Fibroblast of pulmonary artery (primary cell): ENCODE measurements around the gene TMPRSS5.

ENCODE experiments used
- DNase-seq: peaks from one replicate; pipeline ENCODE4 v3.0.0-alpha.2; 2010; ENCODE audit warnings: low read depth
- H3K4me3 ChIP-seq: replicated peaks from 2 replicates; pipeline ENCODE4 v1.5.1; 2011; ENCODE audit warnings: low read depth, mild to moderate bottlenecking, control low read depth, low read length, moderate library complexity
- TF ChIP-seq, protein P1 (sequence below): IDR thresholded peaks from 2 replicates; pipeline ENCODE4 v1.5.1; 2011; ENCODE audit warnings: mild to moderate bottlenecking, control low read depth, low read length, inconsistent platforms; ENCODE audit errors: missing control alignments

Gene TMPRSS5

GRCh38 chr11:113697756-113698407 lies 8.2 kb downstream of the TMPRSS5 start:
- DNase-seq = no peak
- H3K4me3 ChIP-seq = no peak overlapping the region
- TF ChIP-seq, protein P1, sequence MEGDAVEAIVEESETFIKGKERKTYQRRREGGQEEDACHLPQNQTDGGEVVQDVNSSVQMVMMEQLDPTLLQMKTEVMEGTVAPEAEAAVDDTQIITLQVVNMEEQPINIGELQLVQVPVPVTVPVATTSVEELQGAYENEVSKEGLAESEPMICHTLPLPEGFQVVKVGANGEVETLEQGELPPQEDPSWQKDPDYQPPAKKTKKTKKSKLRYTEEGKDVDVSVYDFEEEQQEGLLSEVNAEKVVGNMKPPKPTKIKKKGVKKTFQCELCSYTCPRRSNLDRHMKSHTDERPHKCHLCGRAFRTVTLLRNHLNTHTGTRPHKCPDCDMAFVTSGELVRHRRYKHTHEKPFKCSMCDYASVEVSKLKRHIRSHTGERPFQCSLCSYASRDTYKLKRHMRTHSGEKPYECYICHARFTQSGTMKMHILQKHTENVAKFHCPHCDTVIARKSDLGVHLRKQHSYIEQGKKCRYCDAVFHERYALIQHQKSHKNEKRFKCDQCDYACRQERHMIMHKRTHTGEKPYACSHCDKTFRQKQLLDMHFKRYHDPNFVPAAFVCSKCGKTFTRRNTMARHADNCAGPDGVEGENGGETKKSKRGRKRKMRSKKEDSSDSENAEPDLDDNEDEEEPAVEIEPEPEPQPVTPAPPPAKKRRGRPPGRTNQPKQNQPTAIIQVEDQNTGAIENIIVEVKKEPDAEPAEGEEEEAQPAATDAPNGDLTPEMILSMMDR = no peak

GRCh38 chr11:113697111-113697510 lies 9.0 kb downstream of the TMPRSS5 start:
- no peak overlapping the region for H3K4me3 ChIP-seq
- TF ChIP-seq, protein P1 = no peak
- no peak for DNase-seq

DNA sequence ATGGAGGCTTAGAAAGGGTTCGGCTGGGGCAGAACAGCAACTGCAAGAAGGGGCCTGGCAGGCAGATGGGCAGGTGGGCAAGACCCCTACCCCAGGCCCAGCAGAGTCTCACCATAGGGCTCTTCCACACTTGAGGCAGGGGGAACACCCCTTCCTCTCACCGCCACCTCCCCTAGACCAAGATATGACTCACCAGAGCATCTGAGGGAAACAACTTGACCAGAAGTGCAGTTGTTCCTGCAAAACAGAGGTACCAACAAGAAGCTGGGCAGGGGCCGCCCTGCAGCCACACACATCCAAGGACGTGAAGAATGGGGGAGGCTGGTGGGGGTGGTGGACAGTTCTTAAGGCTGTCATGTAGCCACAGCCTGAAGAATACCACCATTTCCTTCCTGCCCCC lies 10.9 kb downstream of the TMPRSS5 start:
- H3K4me3 ChIP-seq = no peak overlapping the region
- TF ChIP-seq, protein P1 = no peak
- DNase-seq = no peak

- TF ChIP-seq, protein P1 = no peak
- H3K4me3 ChIP-seq = no peak overlapping the region
- DNase-seq = no peak
Measured at GRCh38 chr11:113694390-113694789, 11.7 kb downstream of the TMPRSS5 start.

DNA sequence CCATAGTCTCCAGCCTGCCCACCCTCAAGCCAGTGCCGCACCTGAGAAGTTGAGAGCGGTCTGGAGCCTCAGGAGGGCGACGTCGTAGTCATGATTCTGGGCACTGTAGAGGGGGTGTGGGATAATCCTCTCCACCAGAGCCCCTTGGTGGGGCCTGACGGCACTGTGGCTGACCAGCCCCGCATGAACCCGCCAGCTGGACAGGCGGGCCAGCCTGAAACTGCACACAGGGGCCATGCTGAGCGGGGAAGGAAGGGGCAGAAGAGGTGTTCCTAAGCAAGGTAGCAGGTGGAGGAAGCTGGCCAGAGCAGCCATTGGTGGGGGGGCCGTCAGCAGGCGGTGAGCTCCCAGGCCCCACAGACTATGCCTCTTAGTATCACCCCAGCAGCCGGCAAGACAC lies 13.1 kb downstream of the TMPRSS5 start:
- no peak for DNase-seq
- TF ChIP-seq, protein P1 = no peak
- no peak overlapping the region for H3K4me3 ChIP-seq

DNA sequence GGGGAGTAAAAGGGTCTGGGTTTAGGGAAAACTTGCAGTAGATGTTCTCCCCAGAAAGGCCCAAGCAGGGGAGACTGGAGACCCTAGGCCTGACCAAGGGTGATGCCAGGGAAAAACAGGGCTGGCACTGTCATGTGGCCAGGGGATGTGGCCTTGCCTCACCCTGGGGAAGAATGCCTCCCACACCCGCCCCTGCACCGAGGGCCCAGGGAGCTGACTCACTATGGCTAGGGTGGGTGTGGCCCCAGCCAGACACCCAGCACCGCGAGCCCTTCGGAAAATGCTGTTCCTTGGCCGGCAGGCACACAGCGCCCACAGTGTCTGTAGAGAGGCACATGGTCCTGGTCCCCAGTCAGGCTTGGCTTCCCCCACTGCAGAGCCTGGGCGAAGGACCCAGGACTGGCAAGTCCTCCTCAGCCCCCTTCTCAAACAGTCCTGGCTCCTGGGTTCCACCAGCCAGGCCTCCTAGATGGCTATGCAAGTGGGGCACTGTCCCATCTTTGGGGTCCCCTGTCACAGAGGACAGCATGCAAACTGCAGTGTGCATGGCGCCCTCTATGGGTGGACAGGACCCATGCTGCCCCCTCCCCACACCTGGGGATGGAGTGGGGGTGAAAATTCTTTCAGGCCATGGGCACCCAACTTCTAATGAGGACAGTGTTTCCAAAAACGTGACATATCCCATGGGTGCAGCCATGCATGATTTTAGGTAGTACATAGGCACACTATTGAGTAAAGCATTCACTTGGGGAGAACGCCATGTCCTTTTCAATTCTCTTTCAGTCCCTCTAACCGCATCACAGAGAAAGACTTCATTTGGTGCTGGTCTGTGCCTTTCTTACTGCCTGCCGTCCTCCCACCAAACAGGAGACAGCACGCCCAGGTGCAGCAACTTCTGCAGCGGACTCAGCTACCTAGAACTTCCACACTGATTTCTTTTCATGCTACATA lies 15.2 kb downstream of the TMPRSS5 start:
- TF ChIP-seq, protein P1 = peak; percentile 24
- peak; percentile 50 for DNase-seq
- no peak overlapping the region for H3K4me3 ChIP-seq
